IPS DF 4.7 (cell line): ENCODE results near the gene TMPRSS6.

Experiments
- DNase-seq: peaks from one replicate; pipeline ENCODE4 v3.0.0-alpha.2; 2013; ENCODE audit warnings: low spot score; ENCODE audit errors: extremely low read depth

The TMPRSS6 gene

GRCh38 chr22:37109242-37109917, at the start of gene TMPRSS6:
TMPRSS6 (minus strand) TSS chr22:37109713; CDS start chr22:37103417, 6,296 bp downstream.
- no peak for DNase-seq

- no peak for DNase-seq
Measured at GRCh38 chr22:37158963-37159290, 49.4 kb upstream of the TMPRSS6 start.

GRCh38 chr22:37157516-37158285, 48.2 kb upstream of the TMPRSS6 start:
- no peak for DNase-seq

- no peak for DNase-seq
Measured at GRCh38 chr22:37156686-37157435, 47.3 kb upstream of the TMPRSS6 start.

- no peak for DNase-seq
Measured at GRCh38 chr22:37155971-37156370, 46.5 kb upstream of the TMPRSS6 start.

GRCh38 chr22:37154925-37155712, 45.6 kb upstream of the TMPRSS6 start:
- DNase-seq = no peak

- DNase-seq = no peak
Measured at GRCh38 chr22:37153901-37154300, 44.4 kb upstream of the TMPRSS6 start.

GRCh38 chr22:37151401-37151800, 41.9 kb upstream of the TMPRSS6 start:
- no peak for DNase-seq

GRCh38 chr22:37150701-37151100, 41.2 kb upstream of the TMPRSS6 start:
- DNase-seq = no peak

GRCh38 chr22:37148742-37149665, 39.5 kb upstream of the TMPRSS6 start:
- DNase-seq = no peak

GRCh38 chr22:37148031-37148651, 38.6 kb upstream of the TMPRSS6 start:
- no peak for DNase-seq

GRCh38 chr22:37147186-37147990, 37.9 kb upstream of the TMPRSS6 start:
- DNase-seq = no peak

- DNase-seq = no peak
Measured at GRCh38 chr22:37146507-37147180, 37.1 kb upstream of the TMPRSS6 start.

- DNase-seq = no peak
Measured at GRCh38 chr22:37146051-37146385, 36.5 kb upstream of the TMPRSS6 start.

GRCh38 chr22:37145180-37146050, 35.9 kb upstream of the TMPRSS6 start:
- DNase-seq = no peak

- no peak for DNase-seq
Measured at GRCh38 chr22:37144180-37144554, 34.7 kb upstream of the TMPRSS6 start.

GRCh38 chr22:37141971-37142370, 32.5 kb upstream of the TMPRSS6 start:
- DNase-seq = no peak

GRCh38 chr22:37141476-37141875, 32.0 kb upstream of the TMPRSS6 start:
- DNase-seq = no peak
